AML-193 (cell line): ENCODE measurements around the gene BCKDK.
"Not testable (repeated sequence)": the region's sequence is repeated elsewhere in the genome, so short reads cannot be mapped to it uniquely, and the experiment has no call there.

Experiments used
- DNase-seq, 2 experiments: peaks; one replicate each; lab custom pipeline; 2025; lab: John Stamatoyannopoulos, UW

BCKDK gene

DNA sequence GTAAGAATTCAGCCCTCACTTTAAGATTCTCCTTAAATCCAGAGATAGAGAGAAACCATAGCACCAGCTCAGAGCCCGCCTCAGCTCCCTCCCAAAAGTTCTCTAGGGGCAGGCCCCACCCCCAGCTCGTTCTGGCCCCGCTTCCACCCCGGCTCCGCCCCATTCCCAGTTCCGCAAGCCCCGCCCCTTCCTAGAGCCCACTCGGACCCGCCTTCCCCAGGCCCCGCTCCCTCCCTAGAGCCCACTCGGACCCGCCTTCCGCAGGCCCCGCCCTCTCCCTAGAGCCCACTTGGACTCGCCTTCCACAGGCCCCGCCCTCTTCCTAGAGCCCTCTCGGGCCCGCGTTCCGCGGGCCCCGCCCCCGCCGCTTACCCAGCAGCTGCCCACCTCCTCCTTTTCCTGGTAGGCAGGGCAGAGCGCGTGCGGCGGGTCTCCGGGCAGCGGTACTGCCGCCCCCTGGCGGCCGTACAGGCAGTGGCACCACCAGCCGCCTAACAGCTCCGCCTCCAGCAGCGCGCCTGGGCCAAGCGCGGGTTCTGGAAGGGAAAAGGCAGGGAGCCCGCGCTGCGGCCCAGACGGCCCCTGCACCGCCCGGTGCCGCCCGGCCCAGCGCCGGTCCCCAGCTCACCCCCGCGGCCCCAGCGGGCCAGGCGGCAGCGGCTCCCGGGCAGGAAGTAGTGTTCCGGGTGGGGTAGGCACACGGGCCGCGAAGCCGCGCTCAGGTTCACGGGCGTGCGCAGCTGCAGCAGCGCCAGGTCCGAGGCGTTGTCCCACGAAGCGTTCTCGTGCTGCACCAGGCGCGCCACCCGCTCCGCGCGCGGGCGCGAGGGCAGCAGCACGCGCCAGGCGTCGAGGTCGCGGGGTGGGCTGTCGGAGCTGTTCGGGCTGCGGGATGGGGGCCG, 34.2 kb downstream of the BCKDK start:
- peak; percentile 97 for DNase-seq

DNA sequence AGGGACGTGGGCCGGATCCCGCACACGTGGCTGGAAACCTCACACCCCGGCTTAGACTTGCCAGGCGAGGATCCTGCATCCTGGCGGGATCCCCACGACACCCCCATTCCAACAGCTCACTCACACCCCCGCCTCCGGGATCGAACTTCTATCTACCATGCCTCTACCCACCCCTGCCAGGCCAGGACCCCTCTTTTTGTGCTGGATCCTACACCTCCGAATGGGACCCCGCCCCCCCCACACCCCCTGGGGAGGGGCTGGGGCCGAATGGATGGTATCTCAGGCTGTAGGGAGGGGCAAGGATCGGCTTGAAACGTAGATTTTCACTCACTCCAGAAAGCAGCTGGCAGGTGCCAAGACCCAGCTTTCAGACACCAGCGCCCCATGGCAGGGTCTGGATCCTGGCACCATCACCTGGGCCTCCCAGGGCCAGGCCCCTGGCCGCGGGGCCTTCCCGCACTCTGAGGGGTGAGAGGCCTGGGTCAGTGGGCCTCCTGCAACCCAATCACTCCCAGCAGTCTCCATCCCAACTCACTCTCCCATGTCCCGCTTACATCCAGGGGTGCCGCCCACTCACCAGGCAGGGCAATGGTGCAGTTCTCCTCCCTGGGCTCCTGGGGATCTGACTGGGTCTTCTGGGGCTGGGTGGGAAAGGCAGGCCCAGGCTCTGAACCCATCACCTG, 35.0 kb downstream of the BCKDK start:
- no peak for DNase-seq

DNA sequence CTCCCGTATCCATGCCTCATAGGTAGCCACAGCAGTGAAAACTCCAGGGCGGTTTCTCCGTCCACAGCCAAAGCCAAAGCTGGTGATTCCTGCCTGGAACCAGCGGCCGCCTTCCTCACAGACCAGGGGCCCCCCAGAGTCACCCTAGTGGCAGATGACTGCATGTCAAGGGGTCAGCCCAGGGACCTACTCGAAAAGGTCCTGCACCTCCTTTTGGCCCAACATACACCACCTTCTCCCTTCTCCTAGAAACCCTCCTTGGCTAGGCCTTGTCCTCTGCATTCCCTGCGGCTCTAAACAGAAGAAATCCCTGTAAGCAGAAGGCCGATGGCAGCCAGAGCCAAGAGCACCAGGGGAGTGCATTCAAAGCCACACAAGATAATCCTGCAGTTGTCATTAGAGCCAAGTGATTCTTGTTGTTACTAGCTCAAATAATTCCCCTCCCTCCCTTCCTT, 35.5 kb downstream of the BCKDK start:
- no peak for DNase-seq

GRCh38 chr16:31144418-31144817, 36.2 kb downstream of the BCKDK start:
- DNase-seq, result not testable (repeated sequence)

- DNase-seq, result no peak
These were observed 37.3 kb downstream of the BCKDK start for GRCh38 chr16:31145398-31145990.

DNA sequence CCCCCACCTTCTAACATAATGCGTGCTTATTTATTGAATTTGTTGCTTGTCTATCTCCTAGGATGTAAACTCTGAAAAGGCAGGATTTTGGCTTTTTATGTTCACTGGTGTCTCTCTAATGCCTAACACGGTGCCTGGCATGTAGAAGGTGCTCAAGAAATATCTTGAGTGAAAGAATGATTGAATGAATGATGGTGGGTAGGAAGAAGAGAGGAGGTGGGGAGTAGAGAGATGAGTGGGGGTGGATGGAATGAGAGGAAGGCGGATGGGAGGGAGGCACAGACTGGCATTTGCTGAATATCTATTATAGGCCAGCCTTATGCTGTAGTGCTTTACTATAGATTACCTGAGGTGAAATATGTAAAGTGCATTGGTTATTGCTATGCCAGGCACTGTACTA, 39.4 kb downstream of the BCKDK start:
- no peak for DNase-seq

- no peak for DNase-seq
These were observed 40.1 kb downstream of the BCKDK start for GRCh38 chr16:31148281-31148728.

DNA sequence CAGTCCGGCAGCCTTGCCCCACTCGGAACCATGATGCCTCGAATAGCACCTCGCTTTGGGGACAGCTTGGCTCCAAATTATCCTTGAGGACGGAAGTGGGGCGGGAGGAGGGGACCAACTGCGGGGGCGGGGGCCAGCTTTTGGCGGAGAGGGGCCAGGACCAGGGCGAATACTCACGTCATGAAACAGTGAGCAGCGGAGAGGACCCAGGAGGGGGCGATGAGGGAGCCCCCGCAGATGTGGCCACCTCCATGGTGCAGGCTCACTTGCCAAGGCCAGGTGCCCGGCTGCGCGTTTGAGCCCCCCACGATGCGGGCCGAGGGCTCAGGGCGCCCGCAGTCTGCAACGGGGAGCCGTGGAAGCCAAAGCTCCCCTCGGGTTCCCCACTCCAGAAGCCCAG, 40.7 kb downstream of the BCKDK start:
- DNase-seq, result no peak

- DNase-seq, result no peak
These were observed 41.1 kb downstream of the BCKDK start for GRCh38 chr16:31149332-31149731.

DNA sequence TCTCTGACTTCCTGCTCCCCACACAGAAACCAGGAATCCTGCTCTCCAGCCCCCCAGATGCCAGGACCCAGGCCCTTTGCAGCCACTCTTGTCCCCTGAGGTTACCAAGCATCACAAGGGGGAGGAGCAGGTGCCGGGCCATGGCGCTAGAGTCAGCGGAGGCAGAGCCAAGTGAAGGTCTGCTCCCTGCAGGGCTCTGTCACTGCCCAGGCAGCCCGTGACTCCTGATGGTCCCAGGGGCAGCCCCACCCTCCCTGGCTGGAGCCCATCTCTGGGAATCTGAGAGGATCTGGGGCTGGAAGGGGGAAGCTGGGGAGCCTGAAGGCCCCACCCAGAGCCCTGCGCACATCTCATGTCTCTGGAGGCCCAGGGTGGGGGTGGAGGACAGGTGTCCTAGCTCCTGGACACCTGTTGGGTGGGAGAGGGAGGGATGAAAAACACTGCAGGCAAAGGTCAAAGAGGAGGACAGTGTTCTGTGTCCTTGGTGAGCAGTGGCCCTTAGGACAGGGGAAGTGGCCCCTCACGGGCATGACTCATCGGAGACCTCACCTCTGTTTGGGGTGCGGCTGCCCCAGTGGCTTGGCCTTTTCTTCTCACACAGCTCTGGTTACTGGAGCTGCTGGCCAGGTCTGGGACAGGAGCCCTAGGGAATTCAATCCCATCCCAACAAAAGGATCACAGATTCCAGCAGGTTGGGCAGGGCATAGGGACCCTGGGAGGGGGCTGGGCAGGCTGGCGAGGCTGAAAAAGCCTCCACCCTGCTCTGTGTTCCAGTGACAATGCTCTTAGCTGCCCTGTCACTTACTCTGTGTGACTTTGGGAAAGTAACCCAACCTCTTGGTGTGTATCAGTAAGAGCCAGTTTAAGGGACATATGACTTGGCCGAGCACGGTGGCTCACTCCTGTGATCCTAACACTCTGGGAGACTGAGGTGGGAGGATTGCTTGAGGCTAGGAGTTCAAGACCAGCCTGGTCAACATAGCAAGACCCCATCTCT, 42.0 kb downstream of the BCKDK start, which contains the start of gene PRSS36:
Gene PRSS36 (minus strand): TSS at position 173 of the 997 bp plus-strand sequence. CDS start 31 bp downstream, at position 142.
- no peak for DNase-seq

DNA sequence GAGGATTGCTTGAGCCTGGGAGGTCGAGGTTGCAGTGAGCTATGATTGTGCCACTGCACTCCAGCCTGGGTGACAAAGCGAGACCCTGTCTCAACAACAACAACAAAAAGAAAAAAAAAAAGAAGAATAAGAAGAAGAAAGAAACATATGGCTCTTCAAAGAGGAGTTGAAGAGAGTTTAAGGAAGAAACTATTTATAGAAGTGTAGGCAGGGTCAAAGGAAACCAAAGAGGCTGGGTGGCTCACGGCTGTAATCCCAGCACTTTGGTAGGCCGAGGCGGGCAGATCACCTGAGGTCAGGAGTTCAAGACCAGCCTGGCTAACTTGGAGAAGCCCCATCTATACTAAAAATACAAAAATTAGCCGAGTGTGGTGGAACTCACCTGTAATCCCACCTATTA, 42.8 kb downstream of the BCKDK start:
- not testable (repeated sequence) for DNase-seq

GRCh38 chr16:31157136-31157535, 49.0 kb downstream of the BCKDK start:
- peak; percentile 53 to 70 for DNase-seq
